IPS-18c (cell line): ENCODE measurements around the gene RBM10.

ENCODE experiments used
- H3K4me3 ChIP-seq: 2 replicates; pipeline ENCODE4 v1.7.0; 2013; ENCODE audit warnings: low read depth, mild to moderate bottlenecking, low read length, moderate library complexity; ENCODE audit not compliant: insufficient read depth
- H3K9me3 ChIP-seq: one replicate; pipeline ENCODE4 v1.6.1; 2013; ENCODE audit warnings: mild to moderate bottlenecking, low read length, moderate library complexity; ENCODE audit not compliant: control insufficient read depth, insufficient read depth

The RBM10 gene

GRCh38 chrX:47170861-47171692, 26.1 kb downstream of the RBM10 start:
- H3K9me3 ChIP-seq = peaks cover 2% of the 10 kb centered on the region
- H3K4me3 ChIP-seq = no peak overlapping the region

GRCh38 chrX:47171996-47172395, 27.0 kb downstream of the RBM10 start:
- H3K4me3 ChIP-seq = no peak overlapping the region
- peaks cover 2% of the 10 kb centered on the region for H3K9me3 ChIP-seq

- Histone ChIP-seq H3K9me3 (peaks cover 2% of the 10 kb centered on the region), H3K4me3 (no peak overlapping the region)
Measured at GRCh38 chrX:47172549-47172948, 27.5 kb downstream of the RBM10 start.

- peaks cover 2% of the 10 kb centered on the region for H3K9me3 ChIP-seq
- no peak overlapping the region for H3K4me3 ChIP-seq
Measured at GRCh38 chrX:47172971-47173792, 28.2 kb downstream of the RBM10 start.

- Histone ChIP-seq H3K9me3 (peaks cover 4% of the 10 kb centered on the region), H3K4me3 (no peak overlapping the region)
Measured at GRCh38 chrX:47174376-47174775, 29.4 kb downstream of the RBM10 start.

- peaks cover 4% of the 10 kb centered on the region for H3K9me3 ChIP-seq
Measured at GRCh38 chrX:47174846-47175587, 30.0 kb downstream of the RBM10 start.

GRCh38 chrX:47175588-47175980, 30.6 kb downstream of the RBM10 start:
- Histone ChIP-seq H3K4me3 (no peak overlapping the region), H3K9me3 (peaks cover 4% of the 10 kb centered on the region)

More at GRCh38 chrX:47174846-47175587, 30.0 kb downstream of the RBM10 start:
- no peak overlapping the region for H3K4me3 ChIP-seq

- H3K9me3 ChIP-seq = peaks cover 4% of the 10 kb centered on the region
Measured at GRCh38 chrX:47176101-47176740, 31.2 kb downstream of the RBM10 start.

GRCh38 chrX:47177079-47177478, 32.1 kb downstream of the RBM10 start:
- H3K9me3 ChIP-seq = peaks cover 2% of the 10 kb centered on the region
- no peak overlapping the region for H3K4me3 ChIP-seq

More at GRCh38 chrX:47176101-47176740, 31.2 kb downstream of the RBM10 start:
- H3K4me3 ChIP-seq = no peak overlapping the region

- H3K4me3 ChIP-seq = no peak overlapping the region
- H3K9me3 ChIP-seq = peaks cover 2% of the 10 kb centered on the region
Measured at GRCh38 chrX:47178337-47178736, 33.3 kb downstream of the RBM10 start.

GRCh38 chrX:47179221-47179927, 34.4 kb downstream of the RBM10 start:
- Histone ChIP-seq H3K9me3 (peaks cover 2% of the 10 kb centered on the region), H3K4me3 (no peak overlapping the region)

GRCh38 chrX:47179928-47180255, 34.9 kb downstream of the RBM10 start:
- H3K9me3 ChIP-seq = peaks cover 2% of the 10 kb centered on the region

GRCh38 chrX:47180346-47180745, 35.3 kb downstream of the RBM10 start:
- H3K9me3 ChIP-seq = peaks cover 2% of the 10 kb centered on the region

More at GRCh38 chrX:47179928-47180255, 34.9 kb downstream of the RBM10 start:
- no peak overlapping the region for H3K4me3 ChIP-seq

GRCh38 chrX:47181301-47181700, 36.3 kb downstream of the RBM10 start:
- Histone ChIP-seq H3K9me3 (peaks cover 2% of the 10 kb centered on the region), H3K4me3 (no peak overlapping the region)

More at GRCh38 chrX:47180346-47180745, 35.3 kb downstream of the RBM10 start:
- H3K4me3 ChIP-seq = no peak overlapping the region

GRCh38 chrX:47182106-47182700, 37.2 kb downstream of the RBM10 start:
- H3K4me3 ChIP-seq = no peak overlapping the region
- peaks cover 2% of the 10 kb centered on the region for H3K9me3 ChIP-seq

- H3K4me3 ChIP-seq = no peak overlapping the region
Measured at GRCh38 chrX:47184486-47184885, 39.5 kb downstream of the RBM10 start.

More at GRCh38 chrX:47184486-47184885, 39.5 kb downstream of the RBM10 start:
- H3K9me3 ChIP-seq = no peaks in the 10 kb centered on the region
